ENCODE results near the gene B4GALT5.

B4GALT5 gene

DNA sequence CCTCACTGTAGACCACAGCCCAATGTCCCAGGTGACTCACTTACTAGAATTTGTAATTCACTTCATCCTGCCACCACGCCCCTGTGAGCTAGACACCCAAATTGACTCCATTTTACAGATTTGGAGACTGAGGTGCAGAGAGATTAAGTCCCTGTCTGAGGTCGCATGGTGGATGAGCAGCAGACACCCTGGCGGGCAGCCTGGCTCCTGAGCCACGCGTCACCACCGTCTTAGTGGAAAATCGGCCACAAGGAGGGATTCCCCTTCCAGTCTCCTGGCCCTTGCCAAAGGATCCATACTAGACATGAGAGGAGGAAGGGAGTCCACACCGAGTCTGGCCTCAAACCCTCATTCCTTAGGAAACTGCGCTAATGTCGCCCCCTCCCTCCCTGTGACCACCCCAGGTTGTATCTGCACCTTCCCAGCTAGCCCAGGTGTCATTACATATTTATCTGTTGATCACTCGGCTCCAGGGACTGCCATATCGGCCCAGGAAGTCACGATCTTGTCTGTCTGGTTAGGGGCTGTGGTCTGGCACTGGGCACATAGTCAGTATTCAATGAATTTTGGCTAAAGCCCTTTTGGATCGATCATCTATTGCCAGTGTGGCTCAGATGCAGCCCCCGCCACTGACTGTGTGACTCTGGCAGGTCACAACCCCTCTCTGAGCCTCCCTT lies 120.1 kb downstream of the B4GALT5 start:
- H3K4me3 ChIP-seq (ENCODE audit: low read depth, low read length) = no peak overlapping the region
- no peaks in the 10 kb centered on the region for H3K4me1 ChIP-seq
- H3K9me3 ChIP-seq = no peaks in the 10 kb centered on the region
- no peaks in the 10 kb centered on the region for H3K27me3 ChIP-seq
- TF ChIP-seq, protein P1, sequence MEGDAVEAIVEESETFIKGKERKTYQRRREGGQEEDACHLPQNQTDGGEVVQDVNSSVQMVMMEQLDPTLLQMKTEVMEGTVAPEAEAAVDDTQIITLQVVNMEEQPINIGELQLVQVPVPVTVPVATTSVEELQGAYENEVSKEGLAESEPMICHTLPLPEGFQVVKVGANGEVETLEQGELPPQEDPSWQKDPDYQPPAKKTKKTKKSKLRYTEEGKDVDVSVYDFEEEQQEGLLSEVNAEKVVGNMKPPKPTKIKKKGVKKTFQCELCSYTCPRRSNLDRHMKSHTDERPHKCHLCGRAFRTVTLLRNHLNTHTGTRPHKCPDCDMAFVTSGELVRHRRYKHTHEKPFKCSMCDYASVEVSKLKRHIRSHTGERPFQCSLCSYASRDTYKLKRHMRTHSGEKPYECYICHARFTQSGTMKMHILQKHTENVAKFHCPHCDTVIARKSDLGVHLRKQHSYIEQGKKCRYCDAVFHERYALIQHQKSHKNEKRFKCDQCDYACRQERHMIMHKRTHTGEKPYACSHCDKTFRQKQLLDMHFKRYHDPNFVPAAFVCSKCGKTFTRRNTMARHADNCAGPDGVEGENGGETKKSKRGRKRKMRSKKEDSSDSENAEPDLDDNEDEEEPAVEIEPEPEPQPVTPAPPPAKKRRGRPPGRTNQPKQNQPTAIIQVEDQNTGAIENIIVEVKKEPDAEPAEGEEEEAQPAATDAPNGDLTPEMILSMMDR (IDR thresholded peaks at IDR 0.05; ENCODE audit: low read depth, low read length) = no peak
- H3K36me3 ChIP-seq = no peaks in the 10 kb centered on the region
- no peak for DNase-seq

DNA sequence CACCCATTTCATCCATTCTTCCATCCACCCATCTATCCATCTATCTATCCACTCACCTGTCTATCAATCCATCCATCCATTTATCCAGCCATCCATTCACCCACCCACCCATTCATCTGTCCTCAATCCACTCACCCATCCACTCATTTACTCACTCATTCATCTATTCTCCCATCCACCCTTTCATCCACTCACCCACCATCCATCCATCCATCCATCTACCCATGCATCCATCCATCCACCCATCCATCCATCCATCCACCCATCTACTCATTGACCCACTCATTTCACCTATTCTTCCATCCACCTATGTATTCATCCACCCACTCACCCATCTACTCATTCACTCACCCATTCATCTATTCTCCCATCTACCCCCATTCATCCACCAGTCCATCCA lies 121.6 kb downstream of the B4GALT5 start:
- no peaks in the 10 kb centered on the region for H3K27me3 ChIP-seq
- H3K36me3 ChIP-seq = no peaks in the 10 kb centered on the region
- no peaks in the 10 kb centered on the region for H3K9me3 ChIP-seq
- H3K4me3 ChIP-seq (ENCODE audit: low read depth, low read length) = no peak overlapping the region
- TF ChIP-seq, protein P1 (IDR thresholded peaks at IDR 0.05; ENCODE audit: low read depth, low read length) = no peak
- no peaks in the 10 kb centered on the region for H3K4me1 ChIP-seq
- DNase-seq = no peak

DNA sequence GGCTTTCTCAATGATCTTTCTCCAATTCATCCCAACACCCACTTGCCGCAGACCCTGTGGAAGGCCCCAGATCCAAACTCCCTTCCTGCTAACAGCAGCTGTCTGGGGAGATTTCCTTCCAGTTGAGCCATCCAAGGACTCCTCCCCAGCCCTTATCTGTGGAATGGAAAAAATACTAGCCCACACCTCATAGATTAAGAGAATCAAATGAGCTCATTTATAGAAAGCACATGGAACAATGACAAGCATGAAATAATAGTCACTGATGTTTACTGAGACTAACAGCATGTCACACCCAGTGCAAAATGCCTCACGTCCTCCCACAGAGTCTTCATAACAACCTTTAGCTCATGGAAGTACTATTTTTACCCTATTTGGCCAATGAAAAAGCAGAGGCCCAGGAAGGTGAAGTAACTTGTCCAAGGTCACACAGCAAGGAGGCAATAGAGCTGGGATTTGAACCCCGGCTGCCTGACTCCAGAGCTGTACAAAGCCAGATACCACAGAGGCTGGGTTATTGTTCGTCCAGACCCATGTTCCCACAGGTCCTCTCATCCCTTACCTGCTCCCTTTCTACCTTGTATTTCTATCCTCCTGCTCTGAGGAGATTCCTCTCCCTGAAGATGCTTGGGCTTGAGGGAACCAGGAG lies 122.3 kb downstream of the B4GALT5 start:
- DNase-seq = no peak
- H3K4me1 ChIP-seq = no peaks in the 10 kb centered on the region
- no peaks in the 10 kb centered on the region for H3K9me3 ChIP-seq
- no peak overlapping the region for H3K4me3 ChIP-seq (ENCODE audit: low read depth, low read length)
- H3K27me3 ChIP-seq = no peaks in the 10 kb centered on the region
- no peaks in the 10 kb centered on the region for H3K36me3 ChIP-seq
- TF ChIP-seq, protein P1 (IDR thresholded peaks at IDR 0.05; ENCODE audit: low read depth, low read length) = no peak

DNA sequence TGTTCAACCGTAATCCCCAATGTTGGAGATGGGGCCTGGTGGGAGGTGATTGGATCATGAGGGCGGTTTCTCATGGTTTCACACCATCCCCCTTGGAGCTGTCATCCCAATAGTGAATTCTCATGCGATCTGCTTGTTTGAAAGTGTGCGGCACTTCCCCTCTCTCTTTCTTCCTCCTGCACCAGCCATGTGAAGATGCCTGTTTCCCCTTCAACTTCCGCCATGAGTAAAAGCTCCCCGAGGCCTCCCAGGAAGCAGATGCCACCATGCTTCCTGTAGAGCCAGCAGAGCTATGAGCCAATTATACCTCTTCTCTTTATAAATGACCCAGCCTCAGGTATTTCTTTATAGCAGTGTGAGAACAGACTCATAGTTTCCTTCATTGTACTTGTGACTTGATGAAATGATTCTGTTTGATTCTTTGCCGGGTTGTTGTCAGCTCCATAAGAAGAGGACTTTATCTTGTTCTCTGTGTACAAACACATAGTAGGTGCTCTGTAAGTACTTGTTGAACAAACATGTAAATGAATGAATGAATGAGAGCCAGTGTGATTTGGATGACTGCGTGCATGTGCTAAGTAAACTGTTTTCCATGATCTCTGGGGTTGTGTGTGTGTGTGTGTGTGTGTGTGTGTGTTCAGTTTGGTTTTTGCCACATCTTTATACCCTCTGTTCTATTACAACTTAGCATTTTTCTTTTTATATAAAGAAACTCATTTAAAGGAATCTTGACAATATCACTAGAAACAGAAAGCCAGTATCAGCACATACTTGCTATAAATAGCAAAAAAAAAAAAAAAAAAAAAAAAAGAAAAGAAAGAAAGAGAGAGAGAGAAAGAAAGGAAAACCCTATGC lies 123.3 kb downstream of the B4GALT5 start:
- DNase-seq = no peak
- no peak overlapping the region for H3K4me3 ChIP-seq (ENCODE audit: low read depth, low read length)
- no peaks in the 10 kb centered on the region for H3K36me3 ChIP-seq
- no peaks in the 10 kb centered on the region for H3K9me3 ChIP-seq
- TF ChIP-seq, protein P1 (IDR thresholded peaks at IDR 0.05; ENCODE audit: low read depth, low read length) = no peak
- H3K27me3 ChIP-seq = no peaks in the 10 kb centered on the region
- H3K4me1 ChIP-seq = no peaks in the 10 kb centered on the region

DNA sequence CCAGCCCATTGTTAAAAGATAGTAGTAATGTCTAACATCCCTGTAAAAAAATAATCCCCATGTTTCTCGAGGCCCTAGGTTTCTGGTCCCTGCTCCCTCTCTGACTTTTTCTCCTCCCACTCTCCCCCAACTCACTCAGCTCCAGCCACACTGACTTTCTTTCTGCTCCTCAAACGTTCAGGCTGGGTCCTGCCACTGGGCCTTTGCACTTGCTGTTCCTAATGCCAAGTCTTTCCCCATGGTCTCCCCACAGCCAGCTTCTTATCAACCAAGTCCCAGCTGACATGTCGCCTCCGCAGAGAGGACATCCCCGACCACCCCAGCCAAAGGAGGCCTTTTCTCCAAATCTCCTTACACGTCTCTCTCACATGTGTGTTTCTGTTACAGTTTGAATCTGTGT lies 123.9 kb downstream of the B4GALT5 start:
- no peak for DNase-seq
- Histone ChIP-seq H3K9me3 (no peaks in the 10 kb centered on the region), H3K36me3 (no peaks in the 10 kb centered on the region), H3K27me3 (no peaks in the 10 kb centered on the region), H3K4me1 (no peaks in the 10 kb centered on the region), H3K4me3 (ENCODE audit: low read depth, low read length) (no peak overlapping the region)
- TF ChIP-seq, protein P1 (IDR thresholded peaks at IDR 0.05; ENCODE audit: low read depth, low read length) = no peak

Data from BE2C (cell line).